GM21515 (cell line): ENCODE measurements around the gene ACOT7.

Experiments
- ATAC-seq: cut with Tn5 transposase; IDR thresholded peaks from one replicate; pipeline ENCODE4 v1.9.1; 2021; ENCODE audit not compliant: unreplicated experiment

The ACOT7 gene

GRCh38 chr1:6256645-6257044, 136.9 kb downstream of the ACOT7 start:
- ATAC-seq: no peak

DNA sequence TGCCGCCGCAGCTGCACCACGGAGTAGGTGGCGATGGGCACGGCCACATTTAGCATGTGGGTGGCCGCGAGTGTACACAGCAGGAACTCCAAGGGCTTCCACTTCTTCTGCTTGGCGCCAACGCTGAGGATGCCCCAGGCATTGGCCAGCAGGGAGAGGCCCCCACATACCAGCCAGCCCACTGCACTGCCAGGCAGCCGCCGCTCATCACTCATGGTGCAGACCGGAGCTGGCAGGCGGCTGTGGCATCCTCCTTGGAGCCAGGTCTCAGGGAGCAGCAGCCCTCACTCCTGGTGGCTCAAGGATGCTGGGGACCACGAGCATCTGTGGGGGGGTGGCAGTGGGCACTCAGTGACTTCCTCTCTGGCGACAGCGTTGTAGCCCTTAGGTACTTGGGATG, 138.9 kb downstream of the ACOT7 start:
- ATAC-seq: no peak

DNA sequence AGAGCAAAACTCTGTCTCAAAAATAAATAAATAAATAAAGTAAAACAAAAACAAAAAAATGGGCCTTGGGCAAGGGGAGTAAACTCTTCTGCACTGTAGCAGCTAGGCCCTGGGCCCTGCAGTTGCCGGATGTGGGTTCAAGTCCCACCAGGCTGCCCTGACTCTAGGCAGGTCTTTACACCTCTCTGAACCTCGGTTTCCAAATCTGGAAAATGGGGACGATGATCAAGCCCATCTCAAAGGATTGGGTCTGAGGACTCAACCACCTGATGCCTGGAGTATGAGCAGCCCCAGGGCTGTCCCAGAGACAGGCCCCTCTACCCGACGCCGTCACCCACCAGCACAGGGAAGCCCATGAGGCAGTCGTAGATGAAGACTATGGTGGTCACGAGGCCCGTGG, 140.2 kb downstream of the ACOT7 start:
- ATAC-seq: no peak

- ATAC-seq: no peak
These were observed 141.2 kb downstream of the ACOT7 start for GRCh38 chr1:6252374-6252710.

GRCh38 chr1:6251681-6252373, 141.7 kb downstream of the ACOT7 start:
- ATAC-seq: no peak

- no peak for ATAC-seq
These were observed 142.3 kb downstream of the ACOT7 start for GRCh38 chr1:6251233-6251632.

DNA sequence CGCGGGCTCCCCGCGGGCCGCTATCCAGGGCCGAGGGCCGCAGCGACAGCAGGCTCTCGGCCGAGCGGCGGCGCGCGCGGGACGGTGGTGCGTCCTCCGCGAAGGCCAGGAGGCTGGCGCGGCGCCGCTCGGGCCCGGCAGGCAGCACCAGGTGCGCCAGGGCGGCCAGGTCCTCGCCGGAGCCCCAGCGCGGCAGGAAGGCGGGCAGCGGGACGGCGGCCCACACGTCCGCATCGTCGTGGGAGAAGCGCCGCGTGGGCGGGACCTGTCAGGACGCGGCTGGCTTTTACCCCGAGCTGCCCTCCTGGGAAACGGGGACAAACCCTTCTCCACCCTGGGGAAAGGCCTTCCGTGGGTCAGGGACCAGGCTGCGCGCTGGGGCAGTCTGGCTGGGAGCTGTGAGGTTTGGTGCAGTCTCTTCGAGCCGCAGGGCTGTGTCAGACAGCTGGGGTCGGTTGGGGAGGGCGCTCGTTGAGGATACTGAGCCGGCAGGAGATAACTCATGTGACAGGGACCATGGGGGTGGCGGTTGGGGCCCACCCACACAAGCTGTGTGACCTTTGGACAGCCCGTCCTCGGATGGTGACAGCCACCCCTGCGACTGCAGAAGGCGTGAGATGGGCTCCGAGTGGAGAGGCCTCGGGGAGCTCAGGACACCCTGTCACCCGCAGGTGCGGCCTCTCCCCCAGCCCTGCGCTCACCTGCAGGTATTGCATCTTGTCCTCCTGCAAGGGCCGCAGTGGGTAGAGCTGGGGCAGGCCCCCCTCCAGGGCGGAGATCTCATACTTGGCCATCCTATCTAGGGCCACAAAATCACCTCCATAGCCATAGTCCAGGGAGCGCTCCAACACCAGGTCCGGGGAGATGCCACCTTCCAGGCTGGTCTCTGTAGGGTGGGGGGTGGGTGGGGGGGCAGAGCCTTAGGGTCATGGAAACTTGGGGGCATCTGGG, 143.6 kb downstream of the ACOT7 start:
- ATAC-seq: no peak

DNA sequence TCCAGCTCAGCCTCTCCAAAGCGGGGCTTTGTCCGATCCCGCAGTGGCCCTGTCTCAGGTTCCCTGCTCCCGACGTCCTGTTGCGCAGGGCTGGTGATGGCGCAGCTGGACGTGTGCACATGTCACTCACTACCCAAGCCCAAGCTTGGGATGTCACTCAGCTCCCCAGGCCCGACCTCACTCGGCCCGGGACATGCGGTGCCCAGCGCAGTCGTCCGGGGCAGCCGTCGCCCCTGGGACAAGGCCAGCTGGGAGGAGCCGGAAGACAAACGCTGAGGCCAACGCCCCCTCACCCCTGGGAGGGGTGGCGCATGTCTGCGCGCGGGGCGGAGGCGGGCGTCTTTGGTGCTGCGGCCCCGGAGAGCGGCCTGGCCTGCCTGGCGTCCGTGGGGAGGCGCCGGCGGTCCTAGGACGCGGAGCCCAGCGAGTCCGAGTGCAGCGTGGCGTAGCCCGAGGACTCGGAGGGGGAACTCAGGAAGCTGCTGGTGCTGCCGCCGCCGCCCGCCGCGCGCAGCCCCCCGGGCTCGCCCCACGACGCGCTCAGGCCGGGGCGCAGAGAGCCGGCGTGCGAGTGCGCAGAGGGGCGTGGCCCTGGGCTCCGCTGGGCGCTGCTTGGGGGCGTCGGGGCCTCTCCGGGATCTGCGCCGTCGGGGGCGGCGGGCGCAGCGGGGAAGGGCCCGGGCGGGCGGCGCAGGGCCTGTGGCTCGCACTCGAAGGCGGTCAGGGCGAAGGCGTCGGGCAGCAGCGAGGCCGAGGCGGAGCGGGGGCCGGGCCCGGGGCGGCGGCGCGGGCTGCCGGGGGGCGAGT, 144.4 kb downstream of the ACOT7 start:
- no peak for ATAC-seq

DNA sequence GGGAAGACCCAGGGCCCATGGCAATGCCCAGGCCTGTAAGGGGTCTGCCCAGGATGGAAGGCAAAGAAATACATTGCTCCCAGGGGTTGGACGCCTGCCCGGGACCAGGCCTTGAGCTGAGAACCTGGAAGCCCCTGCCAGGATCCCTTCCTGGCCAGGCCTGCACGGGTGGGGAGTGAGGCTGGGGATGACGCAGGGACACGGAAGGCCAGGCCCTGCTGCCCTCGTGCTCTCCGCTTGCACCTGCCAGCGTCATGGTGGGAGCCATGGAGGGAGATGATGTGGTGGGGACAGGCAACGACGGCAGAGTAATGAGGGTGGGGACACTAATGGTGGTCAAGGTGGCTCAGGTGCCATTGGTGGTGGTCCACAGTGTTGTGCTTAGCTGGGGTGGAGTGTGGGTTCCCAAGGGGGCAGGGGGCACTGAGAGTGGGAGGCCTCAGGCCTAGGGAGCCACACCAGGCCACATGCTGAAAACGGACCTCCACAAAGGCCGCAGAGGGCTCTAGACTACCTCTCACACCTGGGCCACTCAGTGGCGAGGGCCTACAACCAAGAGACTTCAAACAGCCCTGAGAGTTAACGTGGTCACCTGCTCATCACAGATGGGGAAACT, 145.3 kb downstream of the ACOT7 start:
- no peak for ATAC-seq

DNA sequence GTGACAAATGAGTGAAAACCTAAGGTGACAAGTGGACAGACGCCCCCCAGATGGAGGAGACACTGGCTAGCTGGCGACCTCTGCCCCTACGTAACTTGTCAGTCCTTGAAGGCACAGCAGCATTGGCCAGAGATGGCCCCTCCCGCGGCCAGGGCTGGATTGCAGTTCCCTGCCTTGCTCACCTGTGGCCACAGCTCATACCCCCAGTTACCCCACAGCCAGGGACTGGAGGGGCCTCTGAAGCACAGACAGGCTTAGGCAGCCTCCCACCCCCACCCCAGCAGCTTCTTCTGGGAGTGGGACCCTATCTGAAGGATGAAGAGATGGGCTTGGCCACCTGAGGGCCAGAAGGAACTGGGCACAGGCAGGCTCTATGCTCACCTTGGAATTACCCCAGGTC, 145.9 kb downstream of the ACOT7 start:
- ATAC-seq: no peak

DNA sequence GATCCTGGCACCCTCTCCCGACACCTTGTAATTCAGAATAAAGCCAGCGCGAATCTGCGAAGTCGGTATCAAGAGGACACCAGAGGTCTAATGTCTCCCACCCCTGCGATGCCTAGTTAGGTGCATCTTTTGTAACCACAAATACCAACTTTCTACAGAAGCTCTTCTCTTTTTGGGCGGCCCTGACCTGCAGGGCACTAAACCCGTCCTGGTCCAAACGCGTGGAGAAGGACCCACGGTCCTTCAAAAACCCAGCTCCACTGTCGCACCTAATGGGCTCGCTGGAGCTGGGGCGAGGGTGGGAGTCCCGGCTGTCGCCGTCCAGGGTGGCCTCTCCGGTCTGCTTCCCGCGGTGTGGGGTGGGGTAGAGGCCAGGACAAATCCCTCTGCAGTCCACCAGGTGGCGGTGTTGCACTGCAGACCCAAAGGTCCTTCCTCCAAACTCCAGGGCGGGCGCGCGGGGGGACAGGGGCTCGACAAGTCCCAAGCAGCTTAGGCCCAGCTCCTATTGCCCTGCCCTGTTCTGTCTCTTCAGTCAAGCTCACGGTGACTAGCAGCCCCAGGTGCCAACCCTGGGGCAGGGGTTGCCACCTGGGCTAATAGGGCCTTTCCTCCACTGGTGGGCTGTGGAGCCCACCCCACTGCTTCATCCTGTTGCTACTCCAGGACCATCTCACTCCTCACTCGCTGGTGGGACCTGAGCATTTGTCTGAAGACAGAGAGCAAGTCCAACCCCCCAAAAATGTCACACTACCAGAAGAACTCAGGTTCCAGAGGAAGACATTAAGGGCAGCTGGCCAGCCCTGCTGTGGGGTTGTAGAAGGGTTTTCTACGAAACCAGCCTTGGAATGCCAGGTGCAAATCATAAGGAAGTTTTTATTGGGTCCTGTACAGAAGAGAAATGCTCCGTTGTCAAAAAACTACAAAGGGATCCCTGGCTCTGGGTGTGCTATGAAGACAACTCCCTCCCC, 146.8 kb downstream of the ACOT7 start:
- no peak for ATAC-seq

DNA sequence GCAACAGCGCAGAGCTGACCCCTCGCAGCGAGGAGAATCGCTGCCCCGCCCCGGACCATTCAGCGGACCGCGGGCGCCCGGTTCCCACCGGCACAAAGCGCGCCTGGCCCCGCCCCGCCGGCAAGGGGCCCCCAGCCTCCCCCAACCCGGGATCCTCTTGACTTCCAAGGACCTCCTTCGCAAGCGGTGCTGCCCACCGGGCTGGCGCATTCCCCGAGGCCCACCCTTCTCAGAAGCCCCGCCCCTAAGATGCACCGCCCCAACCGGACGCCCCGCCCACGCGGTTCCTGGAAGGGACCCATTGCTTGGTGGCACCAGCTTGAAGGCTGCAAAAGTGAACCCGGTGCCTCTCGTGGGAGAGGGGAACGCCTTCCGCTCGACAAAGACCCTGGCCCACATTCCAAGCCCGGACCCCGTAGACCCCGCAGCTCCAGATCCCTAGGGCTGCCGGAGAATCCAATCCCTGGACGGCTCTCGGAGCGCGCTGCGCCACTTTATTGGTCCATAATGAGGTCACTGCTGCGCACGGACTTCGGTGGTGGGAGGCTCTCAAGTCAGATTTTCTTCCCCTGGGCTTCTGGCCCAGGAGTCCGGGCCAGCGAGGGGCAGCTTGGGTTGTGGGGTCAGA, 147.6 kb downstream of the ACOT7 start:
- ATAC-seq: no peak

DNA sequence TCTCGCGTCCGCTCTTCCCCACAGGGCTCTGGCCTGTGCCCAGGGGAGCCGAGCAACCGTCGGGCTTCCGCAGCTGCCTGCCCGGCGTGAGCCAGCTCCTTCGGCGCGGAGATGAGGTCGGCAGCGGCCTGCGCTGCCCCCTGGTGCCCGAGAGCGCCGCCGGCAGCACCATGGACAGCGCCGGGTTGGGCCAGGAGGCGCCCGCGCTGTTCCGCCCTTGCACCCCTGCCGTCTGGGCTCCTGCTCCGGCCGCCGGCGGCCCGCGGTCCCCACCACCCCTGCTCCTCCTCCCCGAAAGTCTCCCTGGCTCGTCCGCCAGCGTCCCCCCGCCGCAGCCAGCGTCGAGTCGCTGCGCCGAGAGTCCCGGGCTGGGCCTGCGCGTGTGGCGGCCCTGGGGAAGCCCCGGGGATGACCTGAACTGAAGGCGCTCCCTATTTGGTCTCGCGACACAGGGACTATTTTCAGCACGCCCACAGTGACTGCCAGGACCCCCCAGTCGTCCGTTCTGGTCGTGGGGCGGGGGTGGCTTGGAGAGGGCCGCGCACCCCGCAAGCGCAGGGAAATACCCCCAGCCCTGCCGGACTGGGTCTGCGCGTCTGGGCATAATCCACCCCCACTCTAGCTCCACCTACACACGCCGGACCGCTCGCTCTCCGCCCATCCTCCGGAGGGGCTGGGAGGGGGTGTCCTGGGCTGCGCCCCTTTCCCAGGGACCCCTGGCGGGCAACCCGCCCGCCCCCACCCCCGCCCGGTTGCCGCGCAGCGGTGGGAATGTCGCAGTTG, 148.3 kb downstream of the ACOT7 start:
- peak; percentile 35 for ATAC-seq

DNA sequence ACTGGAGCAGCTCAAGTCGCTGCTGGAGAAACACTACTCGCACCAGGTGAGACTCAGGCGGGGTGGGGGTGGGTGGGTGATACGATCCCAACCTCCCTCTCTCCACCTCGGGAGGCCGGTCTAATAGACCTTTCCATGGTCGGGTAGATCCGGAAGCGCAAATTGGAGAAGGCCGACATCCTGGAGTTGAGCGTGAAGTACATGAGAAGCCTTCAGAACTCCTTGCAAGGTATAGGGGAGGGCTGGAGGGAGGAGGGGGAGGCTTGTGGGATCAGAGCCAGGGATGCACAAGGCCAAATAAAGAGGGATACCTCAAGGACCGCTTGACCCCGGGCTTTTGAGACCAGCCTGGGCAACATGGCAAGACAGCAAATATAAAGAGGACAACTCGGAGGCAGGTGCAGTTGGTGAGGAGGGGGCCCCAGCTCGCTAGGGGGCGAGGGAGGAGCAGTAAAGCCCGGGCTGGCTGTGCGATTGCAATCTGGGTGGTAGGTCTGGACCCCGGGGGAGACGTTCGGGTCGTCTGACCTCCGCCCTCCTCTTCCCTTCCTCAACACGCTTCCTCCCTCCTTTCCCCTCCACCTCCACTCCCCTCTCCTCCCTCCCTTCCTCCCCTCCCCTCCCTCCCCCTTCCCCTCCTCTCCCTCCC, 149.0 kb downstream of the ACOT7 start:
- no peak for ATAC-seq

DNA sequence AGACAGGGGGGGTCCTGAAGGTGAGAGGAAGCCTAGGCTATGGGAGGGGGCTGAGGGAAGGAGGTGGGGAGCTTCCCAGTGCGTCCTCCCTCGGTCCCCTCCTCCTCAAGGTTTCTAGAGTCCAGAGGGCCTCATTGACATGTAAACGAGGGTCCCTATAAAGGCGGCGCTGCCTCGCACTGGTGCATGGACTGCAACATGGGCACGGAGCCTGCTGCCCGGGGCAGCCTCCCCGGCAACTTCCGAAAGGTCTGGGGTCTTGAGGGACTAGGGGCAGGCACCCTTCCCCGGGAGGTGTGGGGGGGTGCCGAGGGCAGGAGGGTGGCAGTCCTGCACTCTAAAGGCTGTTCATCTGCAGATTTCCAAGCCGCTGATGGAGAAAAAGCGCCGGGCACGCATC, 149.6 kb downstream of the ACOT7 start, which contains the start of gene HES3:
TSS of gene HES3 (plus strand) at position 187 of the 400 bp plus-strand sequence. CDS start at position 374, 187 bp downstream.
- no peak for ATAC-seq

- ATAC-seq: no peak
These were observed 150.3 kb downstream of the ACOT7 start for GRCh38 chr1:6243053-6243834.
